ENCODE measurements around the gene CDH13.

Gene CDH13

DNA sequence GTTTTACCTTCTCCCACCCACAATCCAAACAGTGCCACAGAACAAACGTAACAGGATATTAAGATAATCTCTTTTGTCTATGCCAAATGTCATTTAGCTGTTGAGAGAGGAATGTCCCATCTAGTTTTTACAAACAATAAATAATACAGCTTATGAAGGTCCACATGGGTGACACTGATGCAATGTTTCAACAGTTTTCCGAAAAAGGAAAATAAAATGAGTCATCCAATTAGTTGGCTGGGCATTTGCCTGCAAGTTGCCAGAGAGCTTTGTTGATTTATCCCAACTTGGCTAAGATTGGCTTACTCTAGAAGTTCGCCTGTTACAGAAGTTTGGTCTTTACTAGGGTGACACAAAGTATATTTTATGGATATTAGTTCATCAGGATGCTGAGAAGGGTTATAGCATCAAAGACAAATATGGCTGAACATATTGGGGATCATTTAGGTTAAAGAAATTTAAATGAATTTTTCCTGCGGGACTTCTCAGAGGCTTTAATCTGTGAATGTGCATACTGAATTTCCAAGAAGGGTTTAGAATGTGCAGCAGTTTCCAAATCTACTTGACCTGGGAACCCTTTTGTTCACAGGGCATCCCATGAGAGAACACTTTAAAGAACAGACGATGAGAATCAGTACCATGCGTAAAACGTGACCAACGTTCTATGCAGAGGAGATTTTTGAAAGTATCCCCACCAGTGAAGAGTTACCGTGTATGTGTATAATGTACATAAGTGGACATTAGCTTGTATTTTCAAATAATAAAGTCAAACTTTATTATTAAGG is 73.1 kb downstream of the CDH13 start:
- Mint-ChIP-seq H3K27me3 (ENCODE audit: low read depth, poor library complexity) (no peaks in the 10 kb centered on the region), H3K36me3 (ENCODE audit: low read depth) (no peaks in the 10 kb centered on the region), H3K4me3 (no peak overlapping the region), H3K27ac (no peak overlapping the region), H3K4me1 (peaks cover 27% of the 10 kb centered on the region), H3K9me3 (no peaks in the 10 kb centered on the region)
- DNase-seq, result no peak
- TF ChIP-seq, protein P1, sequence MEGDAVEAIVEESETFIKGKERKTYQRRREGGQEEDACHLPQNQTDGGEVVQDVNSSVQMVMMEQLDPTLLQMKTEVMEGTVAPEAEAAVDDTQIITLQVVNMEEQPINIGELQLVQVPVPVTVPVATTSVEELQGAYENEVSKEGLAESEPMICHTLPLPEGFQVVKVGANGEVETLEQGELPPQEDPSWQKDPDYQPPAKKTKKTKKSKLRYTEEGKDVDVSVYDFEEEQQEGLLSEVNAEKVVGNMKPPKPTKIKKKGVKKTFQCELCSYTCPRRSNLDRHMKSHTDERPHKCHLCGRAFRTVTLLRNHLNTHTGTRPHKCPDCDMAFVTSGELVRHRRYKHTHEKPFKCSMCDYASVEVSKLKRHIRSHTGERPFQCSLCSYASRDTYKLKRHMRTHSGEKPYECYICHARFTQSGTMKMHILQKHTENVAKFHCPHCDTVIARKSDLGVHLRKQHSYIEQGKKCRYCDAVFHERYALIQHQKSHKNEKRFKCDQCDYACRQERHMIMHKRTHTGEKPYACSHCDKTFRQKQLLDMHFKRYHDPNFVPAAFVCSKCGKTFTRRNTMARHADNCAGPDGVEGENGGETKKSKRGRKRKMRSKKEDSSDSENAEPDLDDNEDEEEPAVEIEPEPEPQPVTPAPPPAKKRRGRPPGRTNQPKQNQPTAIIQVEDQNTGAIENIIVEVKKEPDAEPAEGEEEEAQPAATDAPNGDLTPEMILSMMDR (IDR thresholded peaks at IDR 0.05), result no peak

DNA sequence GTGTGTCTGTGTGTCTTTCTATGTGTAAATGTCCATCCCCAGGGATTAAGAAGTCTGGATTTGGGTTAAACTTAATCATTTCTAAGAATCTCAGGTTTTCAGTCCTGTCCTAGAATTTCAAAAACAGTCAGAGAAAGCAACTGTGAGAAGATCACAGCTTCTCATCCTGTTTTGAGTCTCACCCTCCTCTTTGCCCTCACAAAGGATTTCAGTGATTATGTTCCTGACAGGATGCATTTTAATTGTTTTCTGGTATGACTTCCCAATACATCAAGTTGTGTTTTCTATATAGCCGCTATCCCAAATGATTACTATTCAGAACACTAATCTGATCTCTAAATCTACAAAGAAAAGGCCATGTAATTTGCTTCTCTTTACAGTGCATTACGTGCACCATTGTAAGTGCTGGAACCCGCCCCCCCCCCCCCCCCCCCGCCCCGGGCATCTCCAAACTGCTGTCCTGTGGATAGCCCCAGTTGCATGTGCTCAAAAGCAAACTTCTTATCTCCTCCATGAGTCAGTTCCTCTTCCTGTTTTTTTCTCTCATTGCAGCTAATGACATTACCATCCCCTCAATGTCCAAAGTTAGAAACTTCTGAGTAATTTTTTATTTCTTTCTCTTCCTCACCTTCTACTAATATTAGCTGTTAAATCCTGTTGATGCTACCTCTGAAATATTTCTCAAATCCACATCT is 73.9 kb downstream of the CDH13 start:
- no peak for DNase-seq

DNA sequence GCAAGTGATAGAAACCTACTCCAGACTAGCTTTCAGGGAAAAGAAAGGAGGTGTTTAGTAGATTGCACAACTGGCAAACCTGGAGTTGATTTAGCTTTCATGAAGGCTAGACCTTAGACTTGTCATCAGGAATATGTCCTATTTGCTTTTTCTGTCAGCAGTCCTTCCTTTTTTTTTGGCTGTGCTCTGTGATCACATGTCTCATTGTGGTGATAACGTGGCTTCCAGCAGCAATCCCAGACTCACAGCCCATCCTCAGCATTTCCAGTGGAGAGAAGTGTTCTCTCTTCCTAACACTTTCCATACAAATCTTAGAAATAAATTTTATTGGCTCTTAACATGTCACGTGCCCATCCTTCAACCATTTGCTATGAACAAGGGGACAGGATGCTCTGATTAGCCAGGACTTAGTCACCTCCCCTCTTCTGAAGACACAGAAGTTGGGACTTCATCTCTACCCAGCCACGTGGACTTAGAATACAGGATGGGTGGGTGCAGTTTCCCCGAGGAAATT is 74.7 kb downstream of the CDH13 start:
- H3K27ac Mint-ChIP-seq, result no peak overlapping the region
- H3K27me3 Mint-ChIP-seq (ENCODE audit: low read depth, poor library complexity), result peaks cover 4% of the 10 kb centered on the region
- H3K9me3 Mint-ChIP-seq, result no peaks in the 10 kb centered on the region
- TF ChIP-seq, protein P1 (IDR thresholded peaks at IDR 0.05), result no peak
- no peak overlapping the region for H3K4me3 Mint-ChIP-seq
- peaks cover 27% of the 10 kb centered on the region for H3K4me1 Mint-ChIP-seq
- H3K36me3 Mint-ChIP-seq (ENCODE audit: low read depth), result no peaks in the 10 kb centered on the region
- DNase-seq, result no peak

More for the DNA sequence above, 73.9 kb downstream of the CDH13 start:
- Mint-ChIP-seq H3K27ac (no peak overlapping the region), H3K27me3 (ENCODE audit: low read depth, poor library complexity) (no peaks in the 10 kb centered on the region), H3K9me3 (no peaks in the 10 kb centered on the region), H3K4me3 (no peak overlapping the region), H3K4me1 (peaks cover 27% of the 10 kb centered on the region), H3K36me3 (ENCODE audit: low read depth) (no peaks in the 10 kb centered on the region)
- TF ChIP-seq, protein P1 (IDR thresholded peaks at IDR 0.05), result no peak

DNA sequence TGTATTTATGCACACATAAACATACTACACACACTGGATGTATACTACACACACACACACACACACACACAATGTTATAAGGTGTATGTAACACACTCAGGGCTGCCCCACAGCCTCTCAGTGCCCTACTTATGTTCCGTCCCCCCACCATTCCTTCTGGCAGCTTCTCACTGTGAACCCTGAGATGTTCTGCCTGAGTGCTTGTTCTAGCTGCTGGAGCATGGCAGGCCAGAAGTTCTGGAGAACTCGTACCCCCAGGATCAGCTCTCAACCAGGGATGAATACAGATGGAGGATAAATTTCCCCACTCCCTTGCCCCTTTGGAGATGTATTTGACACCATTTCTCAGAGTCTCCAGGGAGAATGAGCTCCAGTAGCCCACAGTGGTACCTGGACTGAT is 76.4 kb downstream of the CDH13 start:
- DNase-seq, result peak; percentile 7
- no peaks in the 10 kb centered on the region for H3K36me3 Mint-ChIP-seq (ENCODE audit: low read depth)
- H3K27me3 Mint-ChIP-seq (ENCODE audit: low read depth, poor library complexity), result peaks cover 4% of the 10 kb centered on the region
- H3K27ac Mint-ChIP-seq, result no peak overlapping the region
- TF ChIP-seq, protein P1 (IDR thresholded peaks at IDR 0.05), result no peak
- H3K4me3 Mint-ChIP-seq, result no peak overlapping the region
- H3K4me1 Mint-ChIP-seq, result peaks cover 27% of the 10 kb centered on the region
- H3K9me3 Mint-ChIP-seq, result no peaks in the 10 kb centered on the region

DNA sequence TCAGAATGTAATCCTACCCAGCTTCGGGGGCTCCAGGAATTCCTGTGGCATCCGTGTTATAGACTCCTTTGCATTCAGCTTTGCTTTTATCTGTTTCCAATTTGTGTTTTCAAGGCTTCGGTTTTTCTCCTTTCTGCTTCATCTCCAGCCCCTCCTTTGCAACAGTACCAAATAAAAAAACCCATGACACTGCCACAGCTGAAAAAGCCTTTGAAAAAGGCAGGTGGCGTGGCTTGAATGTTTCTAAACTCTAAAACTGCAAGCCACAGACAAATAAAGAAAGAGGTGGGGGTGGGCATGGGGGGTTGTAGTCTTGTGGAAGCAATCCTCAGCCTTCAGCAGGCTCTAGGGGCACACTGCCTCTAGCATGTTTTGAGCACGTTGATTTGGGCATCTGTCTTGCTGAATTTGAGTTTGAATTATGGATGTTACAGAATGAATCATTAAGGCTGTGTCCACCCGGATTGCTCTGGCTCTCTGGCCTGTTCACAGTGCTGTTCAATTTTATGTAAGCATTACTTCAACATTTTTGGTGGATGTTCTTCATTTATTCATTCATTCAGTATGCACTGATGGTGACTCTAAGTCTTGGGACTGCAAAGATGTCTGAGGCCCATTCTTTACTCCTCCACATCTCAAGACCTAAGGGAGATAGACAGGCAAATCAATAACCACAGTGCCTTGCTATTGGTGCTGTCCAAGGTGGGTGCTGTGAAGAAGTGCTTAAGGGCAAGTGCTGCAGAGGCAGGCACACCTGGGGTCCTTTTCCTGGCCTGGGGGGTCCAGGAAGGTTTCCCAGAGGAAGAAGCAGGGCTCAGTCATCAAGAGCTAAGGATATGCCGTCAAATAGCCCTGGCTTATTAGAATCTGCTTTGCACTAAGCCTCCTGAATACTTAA is 77.4 kb downstream of the CDH13 start:
- DNase-seq, result no peak
- Mint-ChIP-seq H3K27ac (no peak overlapping the region), H3K4me1 (peaks cover 26% of the 10 kb centered on the region), H3K27me3 (ENCODE audit: low read depth, poor library complexity) (peaks cover 4% of the 10 kb centered on the region), H3K4me3 (no peak overlapping the region), H3K9me3 (no peaks in the 10 kb centered on the region), H3K36me3 (ENCODE audit: low read depth) (no peaks in the 10 kb centered on the region)
- TF ChIP-seq, protein P1 (IDR thresholded peaks at IDR 0.05), result no peak

Data from nephron progenitor cell (in vitro differentiated cells).